Fibroblast of lung (primary cell): ENCODE measurements around the gene GABRE.

Experiments
- CTCF ChIP-seq, 2 donors: IDR thresholded peaks in 1 of 2; conservative IDR thresholded peaks in 1 of 2; 1 replicate in 1 of 2; 2 replicates in 1 of 2; pipeline ENCODE4 v1.5.1; 2011 to 2012; ENCODE audit warnings: low read length in 2 of 2, control low read depth in 1 of 2, inconsistent platforms in 1 of 2, low read depth in 1 of 2, mild to moderate bottlenecking in 1 of 2
- EZH2 ChIP-seq: IDR thresholded peaks from 2 replicates; pipeline ENCODE4 v1.5.1; 2012; ENCODE audit warnings: low read length, control low read depth, mild to moderate bottlenecking; ENCODE audit errors: missing control alignments

GRCh38 chrX:151985955-151986354 is 11.5 kb upstream of the GABRE start:
- no peak for TF ChIP-seq CTCF (conservative IDR thresholded peaks at IDR 0.05 in 1 of 2, IDR thresholded peaks at IDR 0.05 in 1 of 2; ENCODE audit: low read depth in 1 of 2, low read length in 2 of 2)
- no peak for TF ChIP-seq EZH2
